ENCODE measurements around the gene ACOT8. TPM values are rescaled to one million over a fixed set of nuclear protein-coding genes. Genes with fewer than 3 reads are reported as not detected.
"Not testable (repeated sequence)": the region's sequence is repeated elsewhere in the genome, so short reads cannot be mapped to it uniquely, and the experiment has no call there.

The ACOT8 gene
- total RNA-seq, 1 donor from 2014 or later, result 35.7 TPM

- DNase-seq (ENCODE audit: low spot score), result no peak
Observed at GRCh38 chr20:45887346-45887715, 30.1 kb upstream of the ACOT8 start, which contains the start of gene SPATA25. Gene SPATA25 (minus strand): TSS chr20:45887622. CDS start chr20:45887590, 32 bp downstream.

- no peak for DNase-seq (ENCODE audit: low spot score)
Observed at GRCh38 chr20:45886590-45887345, 29.6 kb upstream of the ACOT8 start.

DNA sequence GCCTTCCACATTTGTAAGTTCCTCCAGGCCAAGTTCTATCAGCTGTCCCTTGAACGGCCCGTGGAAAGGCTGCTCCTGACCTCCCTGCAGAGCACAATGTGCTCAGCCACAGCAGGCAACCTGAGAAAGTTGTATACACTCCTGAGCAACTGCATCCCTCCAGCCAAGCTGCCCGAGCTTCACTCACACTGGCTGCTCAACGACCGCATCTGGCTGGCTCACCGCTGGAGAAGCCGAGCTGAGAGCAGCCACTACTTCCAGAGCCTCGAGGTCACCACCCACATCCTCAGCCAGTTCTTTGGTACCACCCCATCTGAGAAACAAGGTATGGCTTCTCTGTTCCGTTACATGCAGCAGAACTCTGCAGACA, 25.9 kb upstream of the ACOT8 start:
- DNase-seq (ENCODE audit: low spot score), result no peak

DNA sequence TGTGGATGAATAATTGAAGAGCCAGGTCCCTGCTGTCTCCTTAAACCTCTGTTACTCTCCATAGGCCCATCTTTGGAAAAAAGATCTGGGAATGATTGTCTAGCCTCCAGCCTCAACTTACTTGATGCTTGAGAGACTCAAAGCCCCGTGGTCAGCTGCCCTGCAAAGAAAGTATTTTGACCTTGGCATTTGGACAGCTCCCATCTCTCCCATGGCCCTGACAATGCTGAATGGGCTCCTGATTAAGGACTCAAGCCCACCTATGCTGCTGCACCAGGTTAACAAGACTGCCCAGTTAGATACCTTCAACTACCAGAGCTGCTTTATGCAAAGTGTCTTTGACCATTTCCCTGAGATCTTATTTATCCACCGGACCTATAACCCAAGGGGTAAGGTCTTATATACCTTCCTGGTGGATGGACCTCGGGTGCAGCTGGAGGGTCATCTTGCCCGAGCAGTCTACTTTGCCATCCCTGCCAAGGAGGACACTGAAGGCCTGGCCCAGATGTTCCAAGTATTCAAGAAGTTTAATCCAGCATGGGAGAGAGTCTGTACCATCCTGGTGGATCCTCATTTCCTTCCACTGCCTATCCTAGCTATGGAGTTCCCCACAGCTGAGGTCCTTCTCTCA, 25.4 kb upstream of the ACOT8 start:
- no peak for DNase-seq (ENCODE audit: low spot score)

GRCh38 chr20:45880988-45881788, 24.0 kb upstream of the ACOT8 start, which contains the start of gene ZSWIM1:
Gene ZSWIM1 (plus strand): TSS chr20:45881227. CDS start chr20:45882593, 1,366 bp downstream.
- peak; percentile 100 for DNase-seq (ENCODE audit: low spot score)

DNA sequence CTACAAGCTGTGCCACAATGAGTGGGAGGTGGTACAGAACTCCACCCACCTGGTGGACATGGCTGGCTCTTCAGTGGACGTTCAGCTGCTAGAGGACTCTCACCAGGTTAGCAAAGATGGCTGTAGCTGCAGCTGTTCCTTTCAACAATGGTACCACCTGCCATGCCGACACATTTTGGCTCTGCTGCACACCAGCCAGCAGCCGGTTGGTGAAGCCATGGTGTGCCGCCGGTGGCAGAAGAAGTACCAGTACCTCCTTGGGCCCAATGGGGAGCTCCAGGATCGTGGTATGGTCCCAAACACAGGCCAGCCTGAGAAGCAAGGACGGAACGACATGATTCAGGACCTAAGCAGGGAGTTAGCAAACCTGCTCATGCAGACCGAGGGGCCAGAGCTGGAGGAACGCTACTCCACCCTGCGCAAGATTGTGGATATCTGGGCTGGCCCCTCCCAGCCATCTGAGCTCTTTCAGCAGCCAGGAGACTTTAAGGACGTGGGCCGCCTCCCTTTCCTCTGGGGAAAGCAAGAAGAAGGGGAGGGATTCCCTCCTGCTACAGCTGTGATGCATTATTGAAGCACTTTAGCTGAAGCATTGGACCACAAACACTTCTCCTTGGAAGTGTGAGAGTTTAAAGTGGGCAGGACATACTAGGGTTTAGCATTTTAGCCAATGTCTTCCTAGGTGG, 21.0 kb upstream of the ACOT8 start:
- no peak for DNase-seq (ENCODE audit: low spot score)

GRCh38 chr20:45874576-45874975, 17.4 kb upstream of the ACOT8 start:
- DNase-seq (ENCODE audit: low spot score), result no peak

GRCh38 chr20:45874104-45874481, 16.9 kb upstream of the ACOT8 start:
- DNase-seq (ENCODE audit: low spot score), result not testable (repeated sequence)

DNA sequence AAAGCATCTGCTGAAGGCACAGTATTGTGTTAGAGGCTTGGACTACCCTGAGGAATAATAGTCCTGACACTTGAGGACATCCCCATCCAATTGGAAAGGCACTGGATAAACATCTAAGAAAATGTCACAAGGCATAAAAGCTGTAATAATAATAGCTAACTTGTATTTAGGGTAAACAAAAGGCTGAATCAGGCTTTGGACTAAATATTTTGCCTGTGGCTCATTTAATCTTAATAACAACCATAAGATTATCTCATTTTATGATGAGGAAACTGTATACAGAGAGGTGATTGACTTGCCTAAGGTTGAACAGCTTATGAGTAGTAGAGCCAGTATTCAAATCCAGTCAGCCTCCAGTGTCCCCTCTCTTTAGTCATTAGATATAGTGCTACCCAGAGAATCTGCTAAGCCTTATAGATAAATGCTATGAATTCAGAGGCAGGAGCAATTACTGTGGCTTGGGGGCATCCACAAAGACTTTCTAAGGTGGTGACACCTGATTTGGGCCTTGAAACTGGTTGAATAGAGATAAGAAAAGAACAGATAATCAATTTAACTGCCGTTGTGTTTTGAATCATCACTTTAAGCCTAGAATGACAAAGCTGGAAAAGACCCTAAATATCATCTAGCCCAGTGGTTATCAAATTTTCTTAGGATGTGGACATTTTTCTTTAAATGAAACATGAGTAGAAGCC, 16.4 kb upstream of the ACOT8 start:
- no peak for DNase-seq (ENCODE audit: low spot score)

DNA sequence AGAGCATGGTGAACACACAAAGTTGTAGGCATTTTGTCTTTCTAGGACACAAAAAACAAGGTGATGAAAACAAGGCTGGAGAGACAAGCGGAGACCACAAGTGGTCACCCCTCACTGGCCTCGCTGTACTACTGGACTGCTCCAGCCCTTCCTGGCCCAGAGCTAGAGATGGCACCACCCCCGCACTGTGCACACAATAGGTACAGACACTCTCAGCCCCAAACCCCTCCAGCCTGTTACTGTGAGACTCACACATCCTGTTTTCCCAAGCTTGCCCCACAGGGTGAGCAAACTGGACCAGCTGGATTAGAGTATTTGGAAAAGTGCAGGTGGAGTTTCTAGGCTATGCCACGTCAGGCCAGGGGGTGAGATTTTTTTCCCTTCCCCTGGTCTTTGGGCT, 15.4 kb upstream of the ACOT8 start:
- DNase-seq (ENCODE audit: low spot score), result no peak

DNA sequence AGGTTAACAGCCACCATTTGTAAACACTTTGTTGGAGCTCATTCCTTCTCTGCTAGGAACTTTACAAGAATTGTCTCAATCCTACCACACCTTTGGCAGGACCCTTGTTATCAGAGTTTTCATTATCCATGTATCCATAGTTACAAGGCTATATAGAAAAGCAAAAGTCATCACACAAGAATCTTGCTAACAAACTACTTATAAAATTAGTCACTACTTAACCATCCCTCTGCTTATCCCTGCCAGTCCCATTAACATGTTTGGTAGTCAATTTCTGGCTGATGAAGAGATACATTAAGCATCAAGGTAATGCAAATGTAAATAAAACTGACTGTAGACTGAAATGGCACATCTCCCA, 10.6 kb upstream of the ACOT8 start:
- DNase-seq (ENCODE audit: low spot score), result no peak

DNA sequence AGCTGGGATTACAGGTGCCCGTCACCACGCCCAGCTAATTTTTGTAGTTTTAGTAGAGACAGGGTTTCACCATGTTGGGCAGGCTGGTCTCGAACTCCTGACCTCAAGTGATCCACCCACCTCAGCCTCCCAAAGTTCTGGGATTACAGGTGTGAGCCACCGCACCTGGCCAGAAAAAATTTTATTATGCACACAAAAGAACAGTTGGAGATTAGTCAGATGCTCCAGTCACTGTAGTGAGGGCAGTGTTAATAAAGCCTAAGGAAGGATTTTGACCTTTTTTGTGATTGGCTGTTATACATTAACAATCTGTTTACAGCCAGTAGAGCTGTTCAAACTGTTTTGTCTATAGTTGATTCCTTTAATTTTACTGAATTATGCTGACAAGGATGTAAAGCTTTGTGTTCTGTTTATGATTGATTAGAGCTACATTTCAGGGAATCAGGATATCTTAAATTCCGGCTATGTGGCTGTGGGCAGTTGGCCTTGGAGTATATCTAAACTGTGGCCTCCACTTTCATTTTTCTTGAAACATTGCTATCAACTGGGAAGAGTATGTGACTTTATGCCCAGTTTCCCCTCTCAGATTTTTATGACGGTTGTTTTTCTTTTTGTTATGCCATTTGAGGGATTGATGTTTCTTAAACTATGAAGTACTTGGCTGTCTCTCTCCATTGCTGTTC, 10.1 kb upstream of the ACOT8 start:
- no peak for DNase-seq (ENCODE audit: low spot score)

- DNase-seq (ENCODE audit: low spot score), result no peak
Observed at GRCh38 chr20:45866454-45866853, 9.3 kb upstream of the ACOT8 start.

DNA sequence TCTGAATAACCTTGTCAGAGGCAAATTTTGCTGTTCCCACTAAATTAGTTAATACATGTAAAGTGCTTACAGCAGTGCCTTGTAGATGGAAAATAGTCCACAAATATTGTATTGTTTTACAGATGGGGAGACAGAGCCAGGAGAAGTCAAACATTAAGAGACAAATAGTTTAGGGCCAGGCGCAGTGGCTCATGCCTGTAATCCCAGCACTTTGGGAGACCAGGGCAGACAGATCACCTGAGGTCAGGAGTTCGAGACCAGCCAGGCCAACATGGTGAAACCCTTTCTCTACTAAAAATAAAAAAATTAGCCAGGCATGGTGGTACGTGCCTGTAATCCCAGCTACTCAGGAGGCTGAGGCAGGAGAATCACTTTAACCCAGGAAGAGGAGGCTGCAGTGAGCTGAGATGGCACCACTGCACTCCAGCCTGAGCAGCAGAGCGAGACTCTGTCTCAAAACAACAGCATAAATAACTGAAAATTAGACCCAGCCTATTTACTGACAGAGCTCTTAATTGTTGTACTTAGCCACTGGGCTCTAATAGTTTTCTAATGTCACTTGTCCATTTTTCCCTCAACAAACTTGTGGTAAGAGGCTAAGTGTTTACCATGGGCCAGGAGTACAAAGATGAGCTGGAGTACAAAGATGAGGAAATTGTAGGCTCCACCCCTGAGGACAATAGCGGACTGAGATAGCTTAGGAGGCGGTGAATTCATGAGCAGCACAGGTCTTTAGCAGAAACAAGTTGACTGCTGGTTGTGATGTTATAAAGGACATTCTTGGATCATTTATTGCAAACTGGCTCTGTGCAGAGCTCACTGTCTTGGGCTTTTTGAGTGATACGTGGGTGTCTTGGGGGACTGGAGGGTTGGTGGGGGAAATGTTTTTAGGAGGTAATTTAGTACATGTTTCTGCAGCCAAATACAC, 6.6 kb upstream of the ACOT8 start:
- DNase-seq (ENCODE audit: low spot score), result no peak

DNA sequence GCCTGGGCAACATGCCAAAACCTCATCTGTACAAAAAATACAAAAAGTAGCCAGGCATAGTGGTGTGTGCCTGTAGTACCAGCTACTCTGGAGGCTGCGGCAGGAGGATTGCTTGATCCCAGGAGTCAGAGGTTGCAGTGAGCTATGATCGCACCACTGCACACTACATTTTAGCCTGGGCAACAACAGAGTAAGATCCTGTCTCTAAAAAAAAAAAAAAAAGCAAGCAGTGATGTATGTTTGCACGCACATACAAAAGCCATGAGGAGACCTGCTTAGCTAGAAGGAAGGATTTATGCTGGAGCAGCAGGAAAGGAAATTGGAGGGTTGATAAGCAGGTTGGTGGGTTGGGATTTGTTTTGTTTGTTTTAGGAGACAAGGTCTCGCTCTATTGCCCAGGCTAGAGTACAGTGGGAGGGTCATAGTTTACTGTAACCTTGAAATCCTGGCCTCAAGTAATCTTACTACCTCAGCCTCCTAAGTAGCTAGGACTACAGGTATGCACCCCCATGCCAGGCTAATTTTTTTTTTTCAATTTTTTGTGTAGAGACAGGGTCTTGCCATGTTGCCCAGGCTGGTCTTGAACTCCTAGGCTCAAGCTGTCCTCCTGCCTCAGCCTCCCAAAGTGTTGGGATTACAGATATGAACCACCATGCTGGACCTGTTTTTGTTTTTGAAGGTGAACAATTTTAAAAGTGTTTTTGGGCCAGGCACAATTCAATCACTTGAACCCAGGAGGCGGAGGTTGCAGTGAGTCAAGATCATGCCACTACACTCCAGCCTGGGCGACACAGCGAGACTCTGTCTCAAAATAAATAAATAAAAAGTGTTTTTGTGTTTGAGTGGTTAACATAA, 4.3 kb upstream of the ACOT8 start:
- no peak for DNase-seq (ENCODE audit: low spot score)

- no peak for DNase-seq (ENCODE audit: low spot score)
Observed at GRCh38 chr20:45860560-45861220, 3.5 kb upstream of the ACOT8 start.

GRCh38 chr20:45859916-45860315, 2.7 kb upstream of the ACOT8 start:
- DNase-seq (ENCODE audit: low spot score), result no peak

- DNase-seq (ENCODE audit: low spot score), result no peak
Observed at GRCh38 chr20:45857882-45858216, 657 bp upstream of the ACOT8 start.
